Measurements from ENCODE around the gene FNDC8. TPM values are rescaled to one million over a fixed set of nuclear protein-coding genes. Genes with fewer than 3 reads are reported as not detected.

Gene FNDC8
- total RNA-seq, 1 experiment from 2014 or later: not detected

- no peak overlapping the region for H3K27ac ChIP-seq (ENCODE audit: low read length)
- H3K4me3 ChIP-seq (ENCODE audit: low read length): no peak overlapping the region
- no peaks in the 10 kb centered on the region for H3K4me1 ChIP-seq (ENCODE audit: insufficient read depth, low read length)
- H3K9me3 ChIP-seq (ENCODE audit: low read length): no peaks in the 10 kb centered on the region
- H3K27me3 ChIP-seq (ENCODE audit: low read length): peaks cover 13% of the 10 kb centered on the region
- no peaks in the 10 kb centered on the region for H3K79me2 ChIP-seq (ENCODE audit: low read length)
- H3K36me3 ChIP-seq (ENCODE audit: low read depth, low read length): no peaks in the 10 kb centered on the region
- POLR2A ChIA-PET (ENCODE audit: unreplicated experiment): no interaction called here
- ATAC-seq (no peak), DNase-seq (no peak)
- TF ChIP-seq EZH2phosphoT487 (IDR thresholded peaks at IDR 0.05; ENCODE audit: borderline replicate concordance, low read length): no peak
- TF ChIP-seq CTCF (conservative IDR thresholded peaks at IDR 0.05; ENCODE audit: low read depth, low read length): no peak
- no peak for TF ChIP-seq EZH2 (IDR thresholded peaks at IDR 0.05; ENCODE audit: low read length, unreplicated experiment)
- H3K9ac ChIP-seq (ENCODE audit: low read length): no peak overlapping the region
- intact Hi-C loops (cut with micrococcal nuclease): no loop called here
- H4K20me1 ChIP-seq (ENCODE audit: low read length): no peaks in the 10 kb centered on the region
- BruUV-seq (replicated peaks): no TSS peak
- CTCF ChIA-PET: no interaction called here
- no peaks in the 10 kb centered on the region for H3F3A ChIP-seq (ENCODE audit: low read length, unreplicated experiment)
- H2AFZ ChIP-seq (ENCODE audit: low read length): no peak overlapping the region
- H3K9me2 ChIP-seq (replicated peaks; ENCODE audit: low read length): no peaks in the 10 kb centered on the region
- H3K4me2 ChIP-seq (ENCODE audit: low read length): no peak overlapping the region
These were observed 39.2 kb downstream of the FNDC8 start for GRCh38 chr17:35160354-35161201.

GRCh38 chr17:35161281-35161761 is 39.9 kb downstream of the FNDC8 start:
- no TSS peak for BruUV-seq (replicated peaks)
- DNase-seq (no peak), ATAC-seq (no peak)
- Histone ChIP-seq H2AFZ (ENCODE audit: low read length) (no peak overlapping the region), H3K4me3 (ENCODE audit: low read length) (no peak overlapping the region), H3K36me3 (ENCODE audit: low read depth, low read length) (no peaks in the 10 kb centered on the region), H3F3A (ENCODE audit: low read length, unreplicated experiment) (no peaks in the 10 kb centered on the region), H3K4me2 (ENCODE audit: low read length) (no peak overlapping the region), H3K27ac (ENCODE audit: low read length) (no peak overlapping the region), H3K27me3 (ENCODE audit: low read length) (peaks cover 13% of the 10 kb centered on the region), H3K9ac (ENCODE audit: low read length) (no peak overlapping the region), H3K4me1 (ENCODE audit: insufficient read depth, low read length) (no peaks in the 10 kb centered on the region), H3K9me2 (replicated peaks; ENCODE audit: low read length) (no peaks in the 10 kb centered on the region), H3K79me2 (ENCODE audit: low read length) (no peaks in the 10 kb centered on the region), H3K9me3 (ENCODE audit: low read length) (no peaks in the 10 kb centered on the region), H4K20me1 (ENCODE audit: low read length) (no peaks in the 10 kb centered on the region)
- TF ChIP-seq EZH2phosphoT487 (IDR thresholded peaks at IDR 0.05; ENCODE audit: borderline replicate concordance, low read length) (no peak), CTCF (conservative IDR thresholded peaks at IDR 0.05; ENCODE audit: low read depth, low read length) (no peak), EZH2 (IDR thresholded peaks at IDR 0.05; ENCODE audit: low read length, unreplicated experiment) (no peak)
- ChIA-PET CTCF (no interaction called here), POLR2A (ENCODE audit: unreplicated experiment) (no interaction called here)
- intact Hi-C loops (cut with micrococcal nuclease): no loop called here

- no peaks in the 10 kb centered on the region for H3K9me3 ChIP-seq (ENCODE audit: low read length)
- no peak overlapping the region for H3K4me2 ChIP-seq (ENCODE audit: low read length)
- H3K4me3 ChIP-seq (ENCODE audit: low read length): no peak overlapping the region
- TF ChIP-seq EZH2 (IDR thresholded peaks at IDR 0.05; ENCODE audit: low read length, unreplicated experiment) (no peak), EZH2phosphoT487 (IDR thresholded peaks at IDR 0.05; ENCODE audit: borderline replicate concordance, low read length) (no peak), CTCF (conservative IDR thresholded peaks at IDR 0.05; ENCODE audit: low read depth, low read length) (no peak)
- ChIA-PET POLR2A (ENCODE audit: unreplicated experiment) (no interaction called here), CTCF (no interaction called here)
- intact Hi-C loops (cut with micrococcal nuclease): no loop called here
- H3K79me2 ChIP-seq (ENCODE audit: low read length): no peaks in the 10 kb centered on the region
- DNase-seq (no peak), ATAC-seq (no peak)
- no peak overlapping the region for H2AFZ ChIP-seq (ENCODE audit: low read length)
- no peaks in the 10 kb centered on the region for H3K9me2 ChIP-seq (replicated peaks; ENCODE audit: low read length)
- peaks cover 5% of the 10 kb centered on the region; the same call in 1 of the 2 replicates for H3K4me1 ChIP-seq (ENCODE audit: insufficient read depth, low read length)
- no TSS peak for BruUV-seq (replicated peaks)
- no peaks in the 10 kb centered on the region for H3K36me3 ChIP-seq (ENCODE audit: low read depth, low read length)
- no peaks in the 10 kb centered on the region for H3F3A ChIP-seq (ENCODE audit: low read length, unreplicated experiment)
- H4K20me1 ChIP-seq (ENCODE audit: low read length): no peaks in the 10 kb centered on the region
- peaks cover 13% of the 10 kb centered on the region for H3K27me3 ChIP-seq (ENCODE audit: low read length)
- H3K9ac ChIP-seq (ENCODE audit: low read length): no peak overlapping the region
- H3K27ac ChIP-seq (ENCODE audit: low read length): no peak overlapping the region
These were observed 41.3 kb downstream of the FNDC8 start for GRCh38 chr17:35162755-35163154.

All from PC-3 (cell line).